Heart left ventricle (tissue), 16 donors: ENCODE measurements around the gene CSRP3. TPM values are rescaled to one million over a fixed set of nuclear protein-coding genes. Genes with fewer than 3 reads are reported as not detected.

Source experiments
- ATAC-seq, 4 donors: fragments of 200-7000 bp; cut with Tn5 transposase; one replicate each; pipeline ENCODE4 v1.9.1; 2020 to 2022; ENCODE audit warnings: moderate library complexity in 4 of 4, mild to moderate bottlenecking in 3 of 4, moderate number of reproducible peaks in 1 of 4
- DNase-seq, 5 donors: peaks; one replicate each; pipeline ENCODE4 v3.0.0-alpha.2; 2020
- H3K27ac ChIP-seq, 12 donors: fragments of 200-600 bp; sonication (generic) in 4 of 12; one replicate each; pipeline versions ENCODE4 v1.5.0 to v1.8.0; 2016 to 2022; ENCODE audit warnings: mild to moderate bottlenecking in 2 of 12
- H3K27me3 ChIP-seq, 9 donors: fragments of 200-600 bp; sonication (generic) in 2 of 9; one replicate each; pipeline versions ENCODE4 v1.5.1 to v1.8.0; 2016 to 2022; ENCODE audit warnings: mild to moderate bottlenecking in 3 of 9
- H3K36me3 ChIP-seq, 9 donors: fragments of 200-600 bp; sonication (generic) in 2 of 9; one replicate each; pipeline versions ENCODE4 v1.5.0 to v1.8.0; 2018 to 2022; ENCODE audit warnings: mild to moderate bottlenecking in 2 of 9
- H3K4me1 ChIP-seq, 12 donors: fragments of 200-600 bp; sonication (generic) in 4 of 12; one replicate each; pipeline versions ENCODE4 v1.5.0 to v1.8.0; 2016 to 2022; ENCODE audit warnings: mild to moderate bottlenecking in 3 of 12
- H3K4me3 ChIP-seq, 12 donors: fragments of 200-600 bp; sonication (generic) in 4 of 12; one replicate each; pipeline versions ENCODE4 v1.5.0 to v1.8.0; 2017 to 2022; ENCODE audit warnings: mild to moderate bottlenecking in 9 of 12, moderate library complexity in 4 of 12
- H3K9me3 ChIP-seq, 12 donors: fragments of 200-600 bp; sonication (generic) in 4 of 12; one replicate each; pipeline versions ENCODE4 v1.5.0 to v1.8.0; 2016 to 2022; ENCODE audit warnings: mild to moderate bottlenecking in 1 of 12
- CTCF ChIP-seq, 12 donors: fragments of 200-600 bp; sonication (generic) in 4 of 12; IDR thresholded peaks; one replicate each; pipeline versions ENCODE4 v1.5.0 to v1.8.0; 2018 to 2022; ENCODE audit warnings: antibody characterized with exemption in 12 of 12, mild to moderate bottlenecking in 5 of 12
- POLR2A ChIP-seq, 2 donors: fragments of 450-650 bp; IDR thresholded peaks; one replicate each; pipeline ENCODE4 v1.6.1; 2017; ENCODE audit warnings: antibody characterized with exemption in 2 of 2, mild to moderate bottlenecking in 2 of 2, moderate library complexity in 2 of 2
- WGBS, 4 donors: extraction: QIAGEN DNeasy Blood & Tissue Kit in 2 of 4; methylation state at CpG; one replicate each; pipeline versions ENCODE4 v1.1.5 to v1.1.7; 2013 to 2018; 5-methylcytosine and 5-hydroxymethylcytosine counted together
- intact Hi-C, 10 donors: fragments of 100-400 bp; cut with DNase I; formaldehyde crosslinking; loops; one replicate each; pipeline versions ENCODE4 v1.11.1 to v1.14.2; 2022
- polyA plus RNA-seq, 2 donors: library from polyadenylated mRNA; stranded (reverse); fragments of 200-250 nt; gene quantifications; one replicate each; pipeline ENCODE4 v1.2.3, GENCODE V29; 2013
- total RNA-seq, 9 donors: library from RNA; depleted of rRNA in 2 of 9; stranded (reverse); fragments of >200 nt in 2 of 9; fragmentation: NEBNext Ultra II Directional in 3 of 9; extraction: Animal tissue kit (Norgen Biotek cat#: 25700) in 3 of 9; gene quantifications; one replicate each; pipeline versions ENCODE4 v1.1.0 to v1.2.4, GENCODE V29; 2016 to 2023
- donor health status: ischemic (EF 13 %, LVEDD 7.1; RV severe dilation, severe dysfunction).
- donor health status: healthy with polysubstance abuse.
- donor health status: DM: no; HTN: yes; CAD: no.
- donor health status: DM: no; HTN: no; CAD: no.
- donor health status: ischemic (EF 25% LVEDD 6.9; RV normal size, moderate dysfunction).
- donor health status: ischemic (EF 25% LVEDD 5.7; RV mildly dilated, moderate dysfunction).
- donor health status: healthy.
- donor health status: DM: yes; HTN: yes; CAD: no.
- donor health status: ischemic (EF 35%, LVEDD 5.7; RV mildly dilated, moderate dysfunction).
- donor health status: nonischemic (EF 11% LVEDD 7.7; RV severe dilation, severe dysfunction).
- donor health status: DM: yes; HTN: yes; CAD: no.
- donor health status: PGD.
- donor health status: ischemic (EF 29% LVEDD 5.4; RV normal size, mild dysfunction).
- donor health status: nonischemic (EF 23%, LVEDD 6.1; RV moderate dilation, normal function).

Gene CSRP3
- total and polyA plus RNA-seq, 11 donors, result 988 to 3,521 (median 2,178) TPM

GRCh38 chr11:19245351-19245750 lies 43.6 kb upstream of the CSRP3 start:
- Histone ChIP-seq H3K9me3 (peaks cover 0 to 3% (median 0%) of the 10 kb centered on the region in 12 donors), H3K4me3 (no peak overlapping the region), H3K27me3 (peaks cover 0 to 41% (median 22%) of the 10 kb centered on the region in 9 donors), H3K27ac (no peak overlapping the region), H3K36me3 (no peaks in the 10 kb centered on the region), H3K4me1 (peaks cover 0 to 30% (median 14%) of the 10 kb centered on the region in 12 donors)
- intact Hi-C loops, result loop anchor here in 2 of 10 donors (10.0 kb wide), 3 partner anchors 81 to 171 kb away; partner anchors contain the start of gene ZDHHC13 (in 1 of the 2)
- TF ChIP-seq CTCF (IDR thresholded peaks at IDR 0.05) (no peak), POLR2A (IDR thresholded peaks at IDR 0.05) (no peak)
- WGBS, 4 donors, result 78 to 89% (median 86%) methylated on average over 5 of the region's 5 CpGs
- ATAC-seq, result no peak
- DNase-seq, result no peak

DNA sequence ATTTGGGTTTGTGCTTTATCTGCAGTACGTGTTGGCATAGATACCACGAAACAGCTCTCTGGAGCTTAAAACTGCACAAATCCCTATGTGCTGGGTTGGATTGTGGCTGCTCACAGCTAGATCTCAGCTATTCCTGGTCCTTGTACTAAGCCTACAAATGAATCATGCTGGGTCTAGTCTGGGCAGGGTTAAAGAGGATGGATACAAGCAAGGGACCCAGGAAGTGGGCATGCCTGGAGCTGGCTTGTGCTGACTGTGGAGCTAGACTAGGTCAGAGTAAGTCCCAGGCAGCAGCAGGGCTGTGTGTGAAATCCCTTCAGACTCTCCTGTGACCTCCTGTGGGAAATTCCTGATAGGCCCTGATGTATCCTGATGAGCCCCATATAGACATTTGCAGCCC lies 42.8 kb upstream of the CSRP3 start:
- Histone ChIP-seq H3K9me3 (peaks cover 0 to under 1% (median 0%) of the 10 kb centered on the region in 12 donors), H3K27me3 (peaks cover 0 to 41% (median 22%) of the 10 kb centered on the region in 9 donors), H3K36me3 (no peaks in the 10 kb centered on the region), H3K4me1 (peaks cover 0 to 38% (median 14%) of the 10 kb centered on the region in 12 donors), H3K4me3 (no peak overlapping the region), H3K27ac (no peak overlapping the region)
- TF ChIP-seq CTCF (IDR thresholded peaks at IDR 0.05) (no peak), POLR2A (IDR thresholded peaks at IDR 0.05) (no peak)
- intact Hi-C loops, result loop anchor here in 3 of 10 donors (5.0 to 10.0 kb wide), 5 partner anchors 52 to 170 kb away; partner anchors contain the start of gene ZDHHC13 (in 1 of the 3)
- WGBS, 4 donors, result 60 to 74% (median 67%) methylated on average over 2 of the region's 2 CpGs
- DNase-seq (no peak), ATAC-seq (no peak)

DNA sequence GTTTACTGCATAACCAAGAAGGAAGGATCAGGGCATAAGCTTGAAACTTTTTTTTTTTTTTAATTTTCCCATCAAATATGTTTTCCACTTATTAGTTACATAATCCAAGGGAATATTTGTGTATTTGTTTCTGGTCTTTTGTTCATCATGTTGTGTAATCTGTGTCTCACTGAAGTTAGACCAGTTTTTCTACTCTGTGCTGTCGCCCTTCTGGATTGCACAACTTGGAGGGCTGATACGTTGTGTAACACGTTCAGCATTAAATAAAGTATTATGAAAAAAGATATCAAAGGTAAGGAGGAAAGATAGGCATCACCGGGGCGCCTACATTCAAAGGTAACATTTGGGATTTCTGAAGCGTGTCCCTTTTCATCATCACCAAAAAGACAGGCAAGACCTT lies 42.3 kb upstream of the CSRP3 start:
- no peaks in the 10 kb centered on the region for H3K36me3 ChIP-seq
- peaks cover 0 to 43% (median 15%) of the 10 kb centered on the region in 12 donors for H3K4me1 ChIP-seq
- no peak overlapping the region for H3K4me3 ChIP-seq
- DNase-seq (no peak), ATAC-seq (no peak)
- peaks cover 0 to 41% (median 22%) of the 10 kb centered on the region in 9 donors for H3K27me3 ChIP-seq
- no peak for TF ChIP-seq CTCF (IDR thresholded peaks at IDR 0.05)
- no peak for TF ChIP-seq POLR2A (IDR thresholded peaks at IDR 0.05)
- 86 to 88% (median 86%) methylated on average over 6 of the region's 6 CpGs for WGBS, 4 donors
- H3K9me3 ChIP-seq, result no peaks in the 10 kb centered on the region
- intact Hi-C loops, result loop anchor here in 3 of 10 donors (5.0 to 10.0 kb wide), 5 partner anchors 52 to 169 kb away; partner anchors contain the start of gene ZDHHC13 (in 1 of the 3)
- no peak overlapping the region for H3K27ac ChIP-seq

DNA sequence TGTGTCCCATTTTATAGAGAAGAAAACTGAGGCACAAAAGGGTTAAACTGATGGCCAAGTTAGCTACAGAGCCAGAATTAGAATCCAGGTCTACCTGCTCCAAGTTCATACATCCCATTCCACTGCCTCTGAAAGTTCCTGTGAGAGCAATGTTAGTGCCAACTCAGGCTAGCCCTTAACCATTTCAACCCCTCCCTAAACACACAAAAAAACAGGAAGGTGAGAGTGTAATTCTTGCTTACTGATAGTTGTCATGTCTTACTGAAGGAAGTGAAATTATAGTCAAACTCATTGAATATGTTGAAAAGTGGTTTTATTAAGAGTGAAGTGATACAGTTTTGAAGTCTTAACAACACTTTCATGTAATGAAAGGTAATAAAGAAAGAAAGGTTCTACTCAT lies 41.8 kb upstream of the CSRP3 start:
- no peak overlapping the region for H3K27ac ChIP-seq
- peaks cover 0 to 43% (median 17%) of the 10 kb centered on the region in 12 donors for H3K4me1 ChIP-seq
- ATAC-seq, result no peak
- no peak for TF ChIP-seq CTCF (IDR thresholded peaks at IDR 0.05)
- TF ChIP-seq POLR2A (IDR thresholded peaks at IDR 0.05), result no peak
- H3K4me3 ChIP-seq, result no peak overlapping the region
- no peaks in the 10 kb centered on the region for H3K9me3 ChIP-seq
- no peak for DNase-seq
- H3K27me3 ChIP-seq, result peaks cover 0 to 41% (median 22%) of the 10 kb centered on the region in 9 donors
- H3K36me3 ChIP-seq, result no peaks in the 10 kb centered on the region
- intact Hi-C loops, result loop anchor here in 3 of 10 donors (5.0 to 10.0 kb wide), 5 partner anchors 51 to 169 kb away; partner anchors contain the start of gene ZDHHC13 (in 1 of the 3)
